Neuronal stem cell (in vitro differentiated cells): ENCODE data around the gene VIPAS39.

Experiments
- DNase-seq: peaks from one replicate; pipeline ENCODE4 v3.0.0-alpha.2; 2013; ENCODE audit warnings: low spot score
- H2AFZ ChIP-seq: one replicate; pipeline ENCODE4 v1.6.1; 2013; ENCODE audit warnings: mild to moderate bottlenecking, low read length, inconsistent platforms
- H2AK5ac ChIP-seq: 2 replicates; pipeline ENCODE4 v1.6.1; 2013; ENCODE audit warnings: low read depth, mild to moderate bottlenecking, inconsistent platforms, low read length, moderate library complexity, mixed read lengths
- H2BK120ac ChIP-seq: 2 replicates; pipeline ENCODE4 v1.6.1; 2013; ENCODE audit warnings: low read depth, mild to moderate bottlenecking, inconsistent platforms, low read length, moderate library complexity, mixed read lengths
- H2BK12ac ChIP-seq: one replicate; pipeline ENCODE4 v1.6.1; 2013; ENCODE audit warnings: low read length, inconsistent platforms
- H2BK15ac ChIP-seq: 2 replicates; pipeline ENCODE4 v1.6.1; 2013; ENCODE audit warnings: mild to moderate bottlenecking, low read length, inconsistent platforms, mixed read lengths
- H2BK5ac ChIP-seq: one replicate; pipeline ENCODE4 v1.6.1; 2013; ENCODE audit warnings: inconsistent platforms, mild to moderate bottlenecking, low read length, moderate library complexity
- H3K14ac ChIP-seq: one replicate; pipeline ENCODE4 v1.6.1; 2013; ENCODE audit warnings: low read length, inconsistent platforms
- H3K18ac ChIP-seq: 2 replicates; pipeline ENCODE4 v1.6.1; 2013; ENCODE audit warnings: low read length, inconsistent platforms
- H3K23ac ChIP-seq: 2 replicates; pipeline ENCODE4 v1.6.1; 2013; ENCODE audit warnings: low read depth, mild to moderate bottlenecking, mixed read lengths, low read length, inconsistent platforms; ENCODE audit not compliant: poor library complexity
- H3K27ac ChIP-seq: replicated peaks from 3 replicates; pipeline ENCODE4 v1.5.1; 2013; ENCODE audit warnings: low read length, inconsistent platforms
- H3K27me3 ChIP-seq, 3 experiments: 2 replicates each; pipeline ENCODE4 v1.6.1; 2013; ENCODE audit warnings: low read length in 3 of 3, mild to moderate bottlenecking in 2 of 3, inconsistent platforms in 1 of 3, low read depth in 1 of 3, mixed read lengths in 1 of 3, moderate library complexity in 1 of 3; ENCODE audit not compliant: control insufficient read depth in 3 of 3, insufficient read depth in 3 of 3
- H3K36me3 ChIP-seq, 2 donors: replicated peaks in 1 of 2; 2 replicates each; pipeline ENCODE4 v1.6.1; 2013; ENCODE audit warnings: low read length in 2 of 2; ENCODE audit not compliant: control insufficient read depth in 2 of 2, insufficient read depth in 2 of 2
- H3K4ac ChIP-seq: 2 replicates; pipeline ENCODE4 v1.6.1; 2013; ENCODE audit warnings: inconsistent platforms, mild to moderate bottlenecking, low read length, moderate library complexity
- H3K4me1 ChIP-seq, 2 donors: 1 replicate in 1 of 2; 2 replicates in 1 of 2; pipeline ENCODE4 v1.6.1; 2013; ENCODE audit warnings: low read length in 2 of 2, low read depth in 1 of 2; ENCODE audit not compliant: control insufficient read depth in 2 of 2, insufficient read depth in 1 of 2
- H3K4me2 ChIP-seq: one replicate; pipeline ENCODE4 v1.6.1; 2013; ENCODE audit warnings: mild to moderate bottlenecking, low read length, inconsistent platforms; ENCODE audit not compliant: insufficient read depth, poor library complexity, severe bottlenecking
- H3K4me3 ChIP-seq, 2 donors: 2 replicates each; pipeline ENCODE4 v1.5.1; 2013; ENCODE audit warnings: low read length in 2 of 2, mild to moderate bottlenecking in 2 of 2, inconsistent platforms in 1 of 2, moderate library complexity in 1 of 2
- H3K79me1 ChIP-seq: one replicate; pipeline ENCODE4 v1.6.1; 2013; ENCODE audit warnings: low read depth, mild to moderate bottlenecking, inconsistent platforms, low read length, moderate library complexity
- H3K9ac ChIP-seq: one replicate; pipeline ENCODE4 v1.6.1; 2013; ENCODE audit warnings: mild to moderate bottlenecking, low read depth, low read length, inconsistent platforms; ENCODE audit not compliant: poor library complexity
- H3K9me3 ChIP-seq, 2 donors: replicated peaks in 1 of 2; 2 replicates each; pipeline versions ENCODE3 to v1.6.1; 2013; ENCODE audit warnings: low read length in 2 of 2, mild to moderate bottlenecking in 2 of 2, inconsistent platforms in 1 of 2, low read depth in 1 of 2, mixed read lengths in 1 of 2, moderate library complexity in 1 of 2; ENCODE audit not compliant: control insufficient read depth in 2 of 2, insufficient read depth in 1 of 2
- H4K8ac ChIP-seq: one replicate; pipeline ENCODE4 v1.6.1; 2013; ENCODE audit warnings: low read depth, mild to moderate bottlenecking, inconsistent platforms, low read length, moderate library complexity
- H4K91ac ChIP-seq: one replicate; pipeline ENCODE4 v1.6.1; 2013; ENCODE audit warnings: low read length, low read depth, mild to moderate bottlenecking, inconsistent platforms; ENCODE audit not compliant: poor library complexity
- WGBS, 2 donors: extraction: QIAGEN DNeasy Blood & Tissue Kit; methylation state at CpG; one replicate each; pipeline ENCODE4 v1.1.7; 2013; ENCODE audit warnings: missing lambda C conversion rate in 2 of 2, mixed read lengths in 1 of 2; ENCODE audit not compliant: insufficient read length in 2 of 2, insufficient replicate concordance in 1 of 2; ENCODE audit errors: extremely low coverage in 2 of 2; 5-methylcytosine and 5-hydroxymethylcytosine counted together

The VIPAS39 gene

DNA sequence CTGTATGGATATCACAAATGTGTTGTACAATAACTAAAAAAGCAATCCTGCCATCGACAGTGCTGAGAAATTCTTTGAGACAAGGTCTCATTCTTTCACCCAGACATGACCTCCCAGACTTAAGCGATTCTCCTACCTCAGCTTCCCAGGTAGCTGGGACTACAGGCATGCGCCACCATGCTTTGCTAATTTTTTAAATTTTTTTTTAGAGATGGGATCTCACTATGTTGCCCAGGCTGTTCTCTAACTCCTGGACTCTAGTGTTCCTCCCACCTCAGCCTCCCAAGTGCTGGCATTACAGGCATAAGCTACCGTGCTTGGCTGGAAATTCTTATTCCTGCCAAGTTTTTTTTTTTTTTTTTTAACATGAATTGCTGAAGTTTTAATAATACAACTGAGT, 17.5 kb downstream of the VIPAS39 start:
- WGBS, 2 donors: no CpG with 5 or more reads among the region's 4 CpGs
- no peak overlapping the region for H3K23ac ChIP-seq

DNA sequence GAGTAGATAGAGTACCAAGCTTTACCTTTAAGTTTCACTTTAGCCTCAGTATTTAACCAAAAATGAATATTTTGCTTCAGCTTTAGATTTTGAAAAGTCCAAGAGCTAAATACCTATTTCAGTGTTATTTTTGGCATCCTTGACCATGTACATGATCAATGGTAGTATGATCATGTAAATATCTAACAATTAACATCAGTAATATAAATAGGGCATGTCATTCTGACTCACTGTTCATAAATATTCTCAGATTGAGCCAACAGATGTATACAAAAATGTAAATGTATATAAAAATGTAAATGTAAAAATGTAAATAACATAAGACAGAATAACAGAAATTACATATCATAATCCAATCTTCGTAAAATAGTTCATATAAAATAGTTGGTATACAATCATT, 18.8 kb downstream of the VIPAS39 start:
- Histone ChIP-seq H2AFZ (no peak overlapping the region), H3K27ac (no peak overlapping the region), H4K8ac (no peak overlapping the region), H2BK12ac (no peak overlapping the region), H3K36me3 (peaks cover 8 to 87% of the 10 kb centered on the region in 2 donors), H3K14ac (no peak overlapping the region), H3K4ac (no peak overlapping the region), H3K9me3 (no peaks in the 10 kb centered on the region), H3K4me1 (no peaks in the 10 kb centered on the region), H3K4me2 (no peak overlapping the region), H3K27me3 (no peaks in the 10 kb centered on the region), H3K4me3 (no peak overlapping the region), H2BK5ac (no peak overlapping the region), H4K91ac (no peak overlapping the region), H3K23ac (no peak overlapping the region), H3K9ac (no peak overlapping the region), H2BK15ac (no peak overlapping the region), H3K79me1 (no peaks in the 10 kb centered on the region), H2AK5ac (no peak overlapping the region), H2BK120ac (no peak overlapping the region), H3K18ac (no peak overlapping the region)
- no CpG with 5 or more reads among the region's 1 CpG for WGBS, 2 donors
- no peak for DNase-seq

More for the DNA sequence above, 17.5 kb downstream of the VIPAS39 start:
- Histone ChIP-seq H3K36me3 (peaks cover 7 to 85% of the 10 kb centered on the region in 2 donors), H3K14ac (no peak overlapping the region), H3K4me2 (no peak overlapping the region), H3K9me3 (no peaks in the 10 kb centered on the region), H3K79me1 (no peaks in the 10 kb centered on the region), H3K27ac (no peak overlapping the region), H3K27me3 (no peaks in the 10 kb centered on the region), H2AK5ac (no peak overlapping the region), H3K4me3 (no peak overlapping the region), H2BK5ac (no peak overlapping the region), H2BK12ac (no peak overlapping the region), H2BK15ac (no peak overlapping the region), H4K91ac (no peak overlapping the region), H4K8ac (no peak overlapping the region), H3K4me1 (no peaks in the 10 kb centered on the region), H2AFZ (no peak overlapping the region), H3K4ac (no peak overlapping the region), H3K9ac (no peak overlapping the region), H3K18ac (no peak overlapping the region), H2BK120ac (no peak overlapping the region)
- DNase-seq: no peak

DNA sequence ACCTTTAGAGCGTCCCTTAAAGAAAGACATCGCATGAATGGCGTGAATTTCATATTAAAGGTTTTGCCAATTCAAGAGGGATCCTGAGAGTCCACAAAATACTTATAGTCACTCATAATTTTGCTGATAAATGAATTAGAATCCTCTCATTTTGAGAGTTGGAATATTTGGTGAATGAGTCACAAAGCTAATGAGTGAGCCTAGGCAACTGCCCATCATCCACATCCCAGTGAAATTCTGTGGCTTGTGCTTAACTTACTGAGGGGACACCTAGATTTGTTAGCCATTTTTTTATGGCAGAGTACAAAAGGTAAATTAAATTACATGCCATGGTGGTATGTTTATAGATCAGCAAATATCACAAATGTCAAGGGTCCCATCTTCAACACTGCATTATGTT, 21.4 kb downstream of the VIPAS39 start:
- no peaks in the 10 kb centered on the region for H3K9me3 ChIP-seq
- H4K8ac ChIP-seq: no peak overlapping the region
- no peak overlapping the region for H3K23ac ChIP-seq
- H2BK5ac ChIP-seq: no peak overlapping the region
- no peak overlapping the region for H3K9ac ChIP-seq
- no peaks in the 10 kb centered on the region for H3K27me3 ChIP-seq
- no peaks in the 10 kb centered on the region for H3K4me1 ChIP-seq
- H3K79me1 ChIP-seq: no peaks in the 10 kb centered on the region
- no peak overlapping the region for H3K4ac ChIP-seq
- H3K36me3 ChIP-seq: peaks cover 2 to 87% of the 10 kb centered on the region in 2 donors
- H2AK5ac ChIP-seq: no peak overlapping the region
- no peak overlapping the region for H3K14ac ChIP-seq
- no peak overlapping the region for H2BK15ac ChIP-seq
- no peak overlapping the region for H3K18ac ChIP-seq
- WGBS, 2 donors: no CpG with 5 or more reads among the region's 3 CpGs
- no peak overlapping the region for H2BK12ac ChIP-seq
- no peak overlapping the region for H2BK120ac ChIP-seq
- no peak for DNase-seq
- no peak overlapping the region for H2AFZ ChIP-seq
- no peak overlapping the region for H4K91ac ChIP-seq
- H3K4me2 ChIP-seq: no peak overlapping the region
- H3K27ac ChIP-seq: no peak overlapping the region
- no peak overlapping the region for H3K4me3 ChIP-seq

DNA sequence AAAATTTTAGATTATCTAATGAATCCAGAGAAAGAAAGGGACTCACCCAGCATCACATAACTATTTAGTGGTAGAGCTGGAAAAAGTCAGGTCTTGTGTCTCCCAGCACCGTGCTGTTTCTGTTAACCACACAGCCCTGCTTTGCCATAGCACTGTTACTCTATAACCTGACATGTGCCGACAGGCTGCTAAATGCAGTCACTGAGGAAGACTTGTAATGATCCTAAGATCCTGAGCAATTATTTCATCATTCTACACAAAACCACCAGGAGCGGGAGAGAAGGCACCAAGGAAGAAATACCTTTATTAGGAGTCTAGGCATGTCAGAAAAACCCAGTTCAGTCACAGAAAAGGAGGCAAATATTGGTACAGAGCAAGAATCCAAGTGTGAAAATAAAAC, 31.0 kb downstream of the VIPAS39 start:
- Histone ChIP-seq H2BK5ac (no peak overlapping the region), H3K4me3 (no peak overlapping the region), H3K79me1 (no peaks in the 10 kb centered on the region), H3K14ac (no peak overlapping the region), H3K18ac (no peak overlapping the region), H3K23ac (no peak overlapping the region), H3K27me3 (no peaks in the 10 kb centered on the region), H3K4me1 (no peaks in the 10 kb centered on the region), H3K27ac (no peak overlapping the region), H3K9me3 (no peaks in the 10 kb centered on the region), H2BK120ac (no peak overlapping the region), H2BK15ac (no peak overlapping the region), H3K4ac (no peak overlapping the region), H3K4me2 (no peak overlapping the region), H4K91ac (no peak overlapping the region), H2AFZ (no peak overlapping the region), H3K9ac (no peak overlapping the region), H2BK12ac (no peak overlapping the region), H2AK5ac (no peak overlapping the region), H3K36me3 (peaks cover 20 to 88% of the 10 kb centered on the region in 2 donors), H4K8ac (no peak overlapping the region)
- no CpG with 5 or more reads among the region's 3 CpGs for WGBS, 2 donors
- DNase-seq: no peak
